HG03196 (cell line): ENCODE measurements around the gene KCNIP2.

Experiments used
- ATAC-seq: cut with Tn5 transposase; IDR thresholded peaks from one replicate; pipeline ENCODE4 v1.9.1; 2021; ENCODE audit not compliant: unreplicated experiment

The KCNIP2 gene

GRCh38 chr10:101785801-101786200 is 57.8 kb downstream of the KCNIP2 start:
- ATAC-seq: no peak

- ATAC-seq: no peak
Measured at GRCh38 chr10:101784558-101784957, 59.0 kb downstream of the KCNIP2 start.

GRCh38 chr10:101783736-101784118 is 59.9 kb downstream of the KCNIP2 start:
- no peak for ATAC-seq

GRCh38 chr10:101782811-101783735 is 60.5 kb downstream of the KCNIP2 start, which contains the start of gene NPM3:
Gene NPM3 (minus strand): TSS chr10:101783446. CDS start chr10:101783390, 56 bp downstream.
- peak; percentile 51 for ATAC-seq

- no peak for ATAC-seq
Measured at GRCh38 chr10:101781984-101782810, 61.4 kb downstream of the KCNIP2 start.

GRCh38 chr10:101781655-101781983 is 62.0 kb downstream of the KCNIP2 start:
- no peak for ATAC-seq

- ATAC-seq: no peak
Measured at GRCh38 chr10:101780818-101781654, 62.6 kb downstream of the KCNIP2 start.

- no peak for ATAC-seq
Measured at GRCh38 chr10:101780187-101780817, 63.3 kb downstream of the KCNIP2 start.

GRCh38 chr10:101779544-101780186 is 63.9 kb downstream of the KCNIP2 start:
- ATAC-seq: peak; percentile 42

GRCh38 chr10:101778781-101779543 is 64.6 kb downstream of the KCNIP2 start:
- no peak for ATAC-seq

GRCh38 chr10:101778151-101778780 is 65.3 kb downstream of the KCNIP2 start:
- ATAC-seq: no peak

- no peak for ATAC-seq
Measured at GRCh38 chr10:101777619-101778145, 65.9 kb downstream of the KCNIP2 start.

- ATAC-seq: no peak
Measured at GRCh38 chr10:101776161-101776817, 67.3 kb downstream of the KCNIP2 start.
